WTC11 (cell line): ENCODE measurements around the gene NUP210. TPM values are rescaled to one million over a fixed set of nuclear protein-coding genes. Genes with fewer than 3 reads are reported as not detected.

Source experiments
- ATAC-seq: fragments of 200-7000 bp; cut with Tn5 transposase; 2 replicates; pipeline ENCODE4 v1.10.0; 2021; ENCODE audit warnings: mild to moderate bottlenecking, moderate library complexity
- CTCF ChIA-PET: fragments of 300-600 bp; sonication (Branson Sonifier 250); formaldehyde crosslinking; loops from one replicate; lab custom pipeline; 2021; ENCODE audit warnings: antibody characterized with exemption; lab: Charles Lee
- POLR2A ChIA-PET: fragments of 350-600 bp; sonication (Branson Sonifier 250); formaldehyde crosslinking; loops from one replicate; lab custom pipeline; 2021; ENCODE audit warnings: antibody characterized with exemption; lab: Charles Lee
- DNase-seq: peaks from one replicate; pipeline ENCODE4 v3.0.0; 2021; ENCODE audit warnings: low spot score
- H3K27ac Mint-ChIP-seq: 2 replicates; pipeline ENCODE4 v1.8.0; 2021; ENCODE audit warnings: mixed read lengths
- H3K27me3 Mint-ChIP-seq: 2 replicates; pipeline ENCODE4 v1.8.0; 2021; ENCODE audit warnings: low read depth, mild to moderate bottlenecking, moderate library complexity, mixed read lengths
- H3K36me3 Mint-ChIP-seq: 2 replicates; pipeline ENCODE4 v1.8.0; 2021; ENCODE audit warnings: mixed read lengths
- H3K4me1 Mint-ChIP-seq: 2 replicates; pipeline ENCODE4 v1.8.0; 2022; ENCODE audit warnings: mixed read lengths
- H3K4me3 Mint-ChIP-seq: 2 replicates; pipeline ENCODE4 v1.8.0; 2021; ENCODE audit warnings: mild to moderate bottlenecking, moderate library complexity, mixed read lengths
- H3K9me3 Mint-ChIP-seq: 2 replicates; pipeline ENCODE4 v1.8.0; 2021; ENCODE audit warnings: mixed read lengths
- CREM ChIP-seq: sonication (generic); formaldehyde crosslinking; IDR thresholded peaks from 2 replicates; pipeline ENCODE4 v1.8.1; 2022; ENCODE audit warnings: mild to moderate bottlenecking, missing genetic modification reagents, moderate library complexity
- ESRRA ChIP-seq: sonication (generic); formaldehyde crosslinking; IDR thresholded peaks from 2 replicates; pipeline ENCODE4 v1.8.1; 2022; ENCODE audit warnings: mild to moderate bottlenecking, missing genetic modification reagents, borderline replicate concordance
- FOXK1 ChIP-seq: sonication (generic); formaldehyde crosslinking; IDR thresholded peaks from 2 replicates; pipeline ENCODE4 v1.8.0; 2022; ENCODE audit warnings: mild to moderate bottlenecking, moderate library complexity, missing genetic modification reagents
- HMGXB4 ChIP-seq: sonication (generic); formaldehyde crosslinking; IDR thresholded peaks from 2 replicates; pipeline ENCODE4 v1.8.1; 2023; ENCODE audit warnings: mild to moderate bottlenecking, moderate library complexity, missing genetic modification reagents
- JUN ChIP-seq: sonication (generic); formaldehyde crosslinking; IDR thresholded peaks from 2 replicates; pipeline ENCODE4 v1.8.0; 2023; ENCODE audit warnings: mild to moderate bottlenecking, missing genetic modification reagents
- SP1 ChIP-seq: sonication (generic); formaldehyde crosslinking; conservative IDR thresholded peaks from 2 replicates; pipeline ENCODE4 v1.8.1; 2022; ENCODE audit warnings: missing genetic modification reagents
- ZNF121 ChIP-seq: sonication (generic); formaldehyde crosslinking; IDR thresholded peaks from 2 replicates; pipeline ENCODE4 v1.8.0; 2023; ENCODE audit warnings: missing genetic modification reagents
- ZNF423 ChIP-seq: fragments of 250-450 bp; sonication (Bioruptor Pico); IDR thresholded peaks from 2 replicates; pipeline ENCODE4 v2.1.2; 2022; ENCODE audit warnings: mild to moderate bottlenecking, moderate library complexity
- total RNA-seq: library from RNA; stranded (reverse); gene quantifications from 3 replicates; pipeline ENCODE4 v1.2.3, GENCODE V29; 2021
- TF ChIP-seq, protein P1 (sequence below): sonication (generic); formaldehyde crosslinking; IDR thresholded peaks from 2 replicates; pipeline ENCODE4 v1.8.0; 2022; ENCODE audit warnings: missing genetic modification reagents
- TF ChIP-seq, protein P2 (sequence below): fragments of 250-450 bp; sonication (Bioruptor Pico); IDR thresholded peaks from 2 replicates; pipeline ENCODE4 v1.9.0; 2021; ENCODE audit warnings: mild to moderate bottlenecking

Gene NUP210
- total RNA-seq, 1 experiment from 2014 or later: 59.2 TPM

DNA sequence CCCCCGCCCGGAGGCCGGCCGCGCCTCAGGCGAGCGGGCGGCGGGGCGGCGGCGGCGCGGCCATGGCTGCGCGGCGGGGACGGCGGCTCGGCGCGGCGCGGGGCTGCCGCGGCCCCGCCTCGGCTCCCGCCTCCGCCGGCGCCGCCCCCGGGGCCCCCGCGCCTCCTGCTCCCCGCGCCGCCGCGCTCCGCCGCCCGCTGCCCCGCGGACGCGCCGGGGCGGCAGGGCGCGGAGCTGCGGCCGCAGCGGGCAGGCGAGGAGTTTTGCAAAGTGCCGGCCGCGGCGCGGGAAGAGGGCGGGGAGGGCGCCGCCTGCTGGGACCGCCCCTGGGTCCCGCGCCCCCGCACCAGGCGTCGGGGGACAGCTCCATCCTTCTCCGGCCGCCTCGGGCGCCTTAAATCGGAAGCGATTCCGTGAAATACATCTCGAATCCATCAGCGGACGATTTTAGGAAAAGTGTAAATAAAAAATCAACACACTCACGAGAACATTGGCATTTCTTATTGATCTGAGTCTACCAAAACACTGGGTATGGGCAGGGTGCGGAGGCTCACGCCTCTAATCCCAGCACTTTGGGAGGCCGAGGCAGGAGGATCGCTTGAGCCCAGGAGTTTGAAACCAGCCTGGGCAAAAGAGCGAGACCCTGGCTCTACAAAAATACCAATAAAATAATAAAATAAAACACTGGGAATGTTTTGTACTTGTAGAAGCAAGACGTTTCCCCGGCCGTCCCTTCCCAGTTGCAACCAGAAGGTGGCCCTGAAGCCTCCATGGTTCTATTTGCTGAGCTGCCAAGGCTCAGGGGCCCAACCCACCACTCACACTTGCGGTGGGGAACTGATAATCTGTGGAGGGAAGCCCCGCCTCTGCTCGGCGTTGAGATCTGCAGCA, 136.9 kb downstream of the NUP210 start:
- DNase-seq (peak; percentile 69), ATAC-seq (peak; percentile 73)
- ChIA-PET POLR2A (no interaction called here), CTCF (interaction anchor here (0.5 to 3.6 kb wide), 42 partner anchors 9 to 1718 kb away, joined by 3 to 32 read pairs (median 4); partner anchors contain the start of gene HDAC11)
- peaks cover 14% of the 10 kb centered on the region for H3K36me3 Mint-ChIP-seq
- peak overlapping the region; percentile 73 for H3K4me3 Mint-ChIP-seq
- H3K4me1 Mint-ChIP-seq: peaks cover 13% of the 10 kb centered on the region
- H3K27ac Mint-ChIP-seq: no peak overlapping the region
- H3K9me3 Mint-ChIP-seq: peaks cover 26% of the 10 kb centered on the region
- TF ChIP-seq CREM (CRISPR knock-in tag) (no peak), ZNF423 (CRISPR knock-in tag) (peak; percentile 82)
- peaks cover 31% of the 10 kb centered on the region for H3K27me3 Mint-ChIP-seq

DNA sequence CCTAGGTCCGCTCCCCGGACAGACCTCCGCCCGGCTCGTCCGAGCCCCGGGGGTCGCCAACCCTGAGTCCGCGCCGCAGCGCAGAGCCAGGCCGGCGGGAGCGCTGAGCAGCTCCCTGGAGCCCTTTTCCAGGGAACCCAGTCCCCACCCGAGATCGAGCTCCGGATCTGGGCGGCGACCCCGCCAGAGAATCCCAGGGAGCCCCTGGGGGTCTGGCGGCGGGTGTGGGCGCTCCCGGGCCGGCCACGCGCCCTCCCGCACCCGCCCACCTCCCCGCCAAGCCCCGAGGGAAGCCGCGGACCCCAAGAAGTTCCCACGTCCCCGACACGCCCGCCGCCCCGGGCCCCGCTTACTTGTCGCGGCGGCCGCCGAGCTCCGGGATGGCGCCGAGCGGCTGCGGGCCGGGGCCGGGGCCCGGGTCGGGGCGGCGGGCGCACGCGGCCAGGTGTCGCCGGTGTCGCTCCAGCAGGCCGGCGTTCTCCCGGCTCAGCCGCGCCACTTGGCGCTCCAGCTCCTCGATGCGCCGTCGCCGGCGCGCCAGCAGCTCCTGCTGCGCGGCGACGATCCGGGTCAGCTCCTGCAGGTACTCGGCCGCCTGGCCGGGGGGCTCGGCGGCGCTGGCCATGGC, 137.7 kb downstream of the NUP210 start:
- peaks cover 14% of the 10 kb centered on the region for H3K36me3 Mint-ChIP-seq
- TF ChIP-seq HMGXB4 (CRISPR knock-in tag) (no peak), SP1 (0 out of 2 replicates have a peak, but pooled peaks have one; percentile 38), ESRRA (CRISPR knock-in tag) (no peak), FOXK1 (CRISPR knock-in tag) (no peak)
- TF ChIP-seq, all 79 proteins: peak for 1
- peak; percentile 23 for ATAC-seq
- peak; percentile 48 for DNase-seq
- Mint-ChIP-seq H3K27ac (no peak overlapping the region), H3K4me3 (peak overlapping the region; percentile 79), H3K9me3 (peaks cover 26% of the 10 kb centered on the region), H3K27me3 (peaks cover 31% of the 10 kb centered on the region), H3K4me1 (peaks cover 16% of the 10 kb centered on the region)
- CTCF ChIA-PET: interaction anchor here (0.6 to 3.6 kb wide), 29 partner anchors 10 to 366 kb away, joined by 3 to 32 read pairs (median 5); partner anchors contain the start of gene HDAC11
- POLR2A ChIA-PET: interaction anchor here (0.6 kb wide), 1 partner anchor 198 kb away, joined by 3 read pairs; the partner anchor contains the start of gene HDAC11

DNA sequence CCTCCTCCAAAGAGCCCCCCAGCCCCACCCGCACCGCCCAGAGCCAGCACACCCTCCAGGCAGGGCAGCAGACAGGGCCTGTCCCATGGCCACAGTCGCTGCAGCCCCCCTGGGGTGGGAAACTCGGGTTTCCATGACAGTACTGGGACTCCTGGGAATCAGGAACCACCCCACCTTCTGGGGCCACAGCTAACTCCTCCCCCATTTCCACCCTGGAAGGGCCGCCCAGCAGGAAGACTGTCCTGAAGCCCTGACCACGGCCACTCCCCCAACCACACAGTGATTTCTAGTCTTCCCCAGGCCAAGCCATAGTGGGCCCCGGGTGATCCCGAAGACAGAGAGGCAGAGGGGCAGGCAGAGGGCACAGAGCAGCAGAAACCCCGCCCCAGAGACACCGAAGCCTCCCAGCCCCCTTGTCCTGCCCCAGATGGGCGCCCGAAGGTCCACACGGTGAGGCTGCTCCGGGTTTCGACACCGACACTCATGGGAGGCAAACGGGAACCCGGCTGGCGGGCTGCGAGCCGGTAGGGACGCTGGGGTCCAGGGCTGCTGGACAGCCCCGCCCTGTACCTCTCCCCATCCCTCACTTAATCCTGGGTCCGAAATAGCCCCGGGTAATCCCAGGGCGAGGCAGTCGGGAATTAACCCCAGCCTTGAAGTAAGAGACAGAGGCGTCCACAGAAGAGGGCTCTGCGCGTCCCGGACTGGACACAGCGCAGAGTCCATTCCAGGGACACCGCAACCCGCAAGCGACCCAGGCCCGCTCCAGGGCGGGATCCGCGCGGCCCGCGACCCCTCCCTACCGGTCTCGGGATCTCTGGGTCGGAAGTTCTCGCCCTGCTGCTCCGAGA, 138.4 kb downstream of the NUP210 start:
- ATAC-seq: peak; percentile 23
- peaks cover 31% of the 10 kb centered on the region for H3K27me3 Mint-ChIP-seq

More for the DNA sequence above, 138.4 kb downstream of the NUP210 start:
- DNase-seq: peak; percentile 50
- peaks cover 20% of the 10 kb centered on the region for H3K4me1 Mint-ChIP-seq
- CTCF ChIA-PET: interaction anchor here (0.9 to 3.6 kb wide), 12 partner anchors 11 to 289 kb away, joined by 3 to 32 read pairs (median 7); no protein-coding TSS in a partner anchor
- TF ChIP-seq ZNF121 (CRISPR knock-in tag): no peak
- TF ChIP-seq HMGXB4 (CRISPR knock-in tag): peak; percentile 21; the same call in 1 of the 2 replicates
- no peak for TF ChIP-seq JUN (CRISPR knock-in tag)
- TF ChIP-seq, protein P1, sequence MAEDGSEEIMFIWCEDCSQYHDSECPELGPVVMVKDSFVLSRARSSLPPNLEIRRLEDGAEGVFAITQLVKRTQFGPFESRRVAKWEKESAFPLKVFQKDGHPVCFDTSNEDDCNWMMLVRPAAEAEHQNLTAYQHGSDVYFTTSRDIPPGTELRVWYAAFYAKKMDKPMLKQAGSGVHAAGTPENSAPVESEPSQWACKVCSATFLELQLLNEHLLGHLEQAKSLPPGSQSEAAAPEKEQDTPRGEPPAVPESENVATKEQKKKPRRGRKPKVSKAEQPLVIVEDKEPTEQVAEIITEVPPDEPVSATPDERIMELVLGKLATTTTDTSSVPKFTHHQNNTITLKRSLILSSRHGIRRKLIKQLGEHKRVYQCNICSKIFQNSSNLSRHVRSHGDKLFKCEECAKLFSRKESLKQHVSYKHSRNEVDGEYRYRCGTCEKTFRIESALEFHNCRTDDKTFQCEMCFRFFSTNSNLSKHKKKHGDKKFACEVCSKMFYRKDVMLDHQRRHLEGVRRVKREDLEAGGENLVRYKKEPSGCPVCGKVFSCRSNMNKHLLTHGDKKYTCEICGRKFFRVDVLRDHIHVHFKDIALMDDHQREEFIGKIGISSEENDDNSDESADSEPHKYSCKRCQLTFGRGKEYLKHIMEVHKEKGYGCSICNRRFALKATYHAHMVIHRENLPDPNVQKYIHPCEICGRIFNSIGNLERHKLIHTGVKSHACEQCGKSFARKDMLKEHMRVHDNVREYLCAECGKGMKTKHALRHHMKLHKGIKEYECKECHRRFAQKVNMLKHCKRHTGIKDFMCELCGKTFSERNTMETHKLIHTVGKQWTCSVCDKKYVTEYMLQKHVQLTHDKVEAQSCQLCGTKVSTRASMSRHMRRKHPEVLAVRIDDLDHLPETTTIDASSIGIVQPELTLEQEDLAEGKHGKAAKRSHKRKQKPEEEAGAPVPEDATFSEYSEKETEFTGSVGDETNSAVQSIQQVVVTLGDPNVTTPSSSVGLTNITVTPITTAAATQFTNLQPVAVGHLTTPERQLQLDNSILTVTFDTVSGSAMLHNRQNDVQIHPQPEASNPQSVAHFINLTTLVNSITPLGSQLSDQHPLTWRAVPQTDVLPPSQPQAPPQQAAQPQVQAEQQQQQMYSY (CRISPR knock-in tag): peak; percentile 47; the same call in 1 of the 2 replicates
- TF ChIP-seq, protein P2, sequence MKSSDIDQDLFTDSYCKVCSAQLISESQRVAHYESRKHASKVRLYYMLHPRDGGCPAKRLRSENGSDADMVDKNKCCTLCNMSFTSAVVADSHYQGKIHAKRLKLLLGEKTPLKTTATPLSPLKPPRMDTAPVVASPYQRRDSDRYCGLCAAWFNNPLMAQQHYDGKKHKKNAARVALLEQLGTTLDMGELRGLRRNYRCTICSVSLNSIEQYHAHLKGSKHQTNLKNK (CRISPR knock-in tag): no peak
- TF ChIP-seq, all 79 proteins: peak for 2
- H3K36me3 Mint-ChIP-seq: peaks cover 9% of the 10 kb centered on the region
- peak overlapping the region; percentile 79 for H3K4me3 Mint-ChIP-seq
- H3K27ac Mint-ChIP-seq: no peak overlapping the region
- peaks cover 18% of the 10 kb centered on the region for H3K9me3 Mint-ChIP-seq
- POLR2A ChIA-PET: interaction anchor here (0.6 kb wide), 1 partner anchor 199 kb away, joined by 3 read pairs; the partner anchor contains the start of gene HDAC11
